ENCODE results near the gene YTHDF1.
"Not testable (repeated sequence)": the region's sequence is repeated elsewhere in the genome, so short reads cannot be mapped to it uniquely, and the experiment has no call there.

GRCh38 chr20:63157431-63157830 lies 58.5 kb downstream of the YTHDF1 start:
- TF ChIP-seq, protein P1, sequence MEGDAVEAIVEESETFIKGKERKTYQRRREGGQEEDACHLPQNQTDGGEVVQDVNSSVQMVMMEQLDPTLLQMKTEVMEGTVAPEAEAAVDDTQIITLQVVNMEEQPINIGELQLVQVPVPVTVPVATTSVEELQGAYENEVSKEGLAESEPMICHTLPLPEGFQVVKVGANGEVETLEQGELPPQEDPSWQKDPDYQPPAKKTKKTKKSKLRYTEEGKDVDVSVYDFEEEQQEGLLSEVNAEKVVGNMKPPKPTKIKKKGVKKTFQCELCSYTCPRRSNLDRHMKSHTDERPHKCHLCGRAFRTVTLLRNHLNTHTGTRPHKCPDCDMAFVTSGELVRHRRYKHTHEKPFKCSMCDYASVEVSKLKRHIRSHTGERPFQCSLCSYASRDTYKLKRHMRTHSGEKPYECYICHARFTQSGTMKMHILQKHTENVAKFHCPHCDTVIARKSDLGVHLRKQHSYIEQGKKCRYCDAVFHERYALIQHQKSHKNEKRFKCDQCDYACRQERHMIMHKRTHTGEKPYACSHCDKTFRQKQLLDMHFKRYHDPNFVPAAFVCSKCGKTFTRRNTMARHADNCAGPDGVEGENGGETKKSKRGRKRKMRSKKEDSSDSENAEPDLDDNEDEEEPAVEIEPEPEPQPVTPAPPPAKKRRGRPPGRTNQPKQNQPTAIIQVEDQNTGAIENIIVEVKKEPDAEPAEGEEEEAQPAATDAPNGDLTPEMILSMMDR (IDR thresholded peaks at IDR 0.05): not testable (repeated sequence)
- TF ChIP-seq POLR2A, EP300, POLR2AphosphoS5 (IDR thresholded peaks at IDR 0.05): not testable (repeated sequence)

All from upper lobe of left lung (tissue), 4 donors.